GM19372 (cell line): ENCODE results near the gene RAP1A.
"Not testable (repeated sequence)": the region's sequence is repeated elsewhere in the genome, so short reads cannot be mapped to it uniquely, and the experiment has no call there.

Source experiments
- ATAC-seq: cut with Tn5 transposase; IDR thresholded peaks from one replicate; pipeline ENCODE4 v1.9.1; 2021; ENCODE audit warnings: mild to moderate bottlenecking, low read depth, moderate library complexity; ENCODE audit not compliant: unreplicated experiment

The RAP1A gene

DNA sequence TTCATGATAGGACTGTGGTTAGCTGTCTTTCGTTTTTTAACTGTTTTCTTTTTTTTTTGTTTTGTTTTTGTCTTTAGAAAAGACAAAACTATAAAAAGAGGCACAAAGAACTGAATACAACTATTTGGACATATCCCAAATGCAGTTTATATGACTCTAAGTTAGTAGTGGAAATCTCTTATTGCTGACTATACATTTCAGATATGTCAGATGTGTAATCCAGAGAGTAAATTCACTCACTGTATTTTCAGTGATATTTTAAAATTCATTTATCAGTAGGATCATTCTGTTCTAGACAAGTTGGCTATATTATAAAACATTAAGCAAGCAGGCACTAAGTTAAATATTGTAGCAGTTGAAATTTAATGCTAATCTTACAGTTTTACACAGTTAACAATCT is 5.7 kb downstream of the RAP1A start:
- ATAC-seq = no peak

DNA sequence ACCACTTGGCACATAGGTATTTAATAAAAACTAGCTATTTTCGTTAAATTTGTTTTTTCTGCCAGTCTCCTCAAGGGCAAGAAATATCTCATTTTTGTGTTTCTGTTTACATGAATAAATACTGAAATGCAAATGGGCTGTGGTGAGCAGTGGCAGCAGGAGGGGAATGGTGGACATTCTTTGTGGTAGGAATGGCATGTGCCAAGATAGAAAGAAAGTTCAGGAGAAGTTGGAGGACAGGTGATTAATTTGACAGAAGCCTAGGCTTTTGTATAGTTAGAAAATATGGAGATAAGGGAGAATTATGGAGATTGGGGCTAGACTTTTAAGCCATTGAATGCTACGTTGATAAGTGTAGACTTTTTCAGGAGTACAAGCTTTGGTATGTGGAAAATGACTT is 8.6 kb downstream of the RAP1A start:
- no peak for ATAC-seq

DNA sequence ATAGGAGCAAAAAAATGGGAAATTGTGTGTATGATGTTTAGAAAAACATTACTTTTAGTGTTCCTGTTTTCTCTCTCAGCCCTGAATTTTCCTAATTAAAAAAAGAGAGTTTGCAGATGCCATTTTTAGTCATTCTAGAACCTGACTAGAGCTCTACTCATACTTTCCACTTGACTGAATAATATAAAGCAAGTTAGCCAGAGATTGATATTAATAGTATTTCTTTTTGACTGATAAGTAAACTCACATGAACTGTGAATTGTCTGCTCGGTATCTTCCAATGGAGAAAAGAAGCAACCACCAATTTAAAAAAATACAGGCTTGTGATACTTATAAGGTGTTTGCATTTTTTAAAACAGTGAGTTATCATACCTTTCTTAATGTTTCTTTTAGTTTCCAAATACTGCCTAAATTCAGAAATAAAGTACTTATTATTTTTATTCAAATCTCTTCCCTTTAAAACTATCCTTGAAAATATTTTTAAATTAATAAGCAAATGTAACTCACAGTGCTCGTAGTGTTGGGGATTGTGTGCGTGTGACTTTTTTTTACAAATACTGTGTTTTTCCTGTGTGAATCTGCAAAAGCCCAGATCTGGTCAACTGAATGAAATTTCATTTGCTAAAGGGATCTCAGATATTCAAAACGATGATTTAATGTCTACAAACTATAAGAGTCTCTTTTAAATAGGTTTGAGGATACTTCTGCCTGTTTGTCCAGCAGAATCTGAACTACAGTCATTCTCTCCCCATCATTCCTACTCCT is 9.8 kb downstream of the RAP1A start:
- no peak for ATAC-seq

DNA sequence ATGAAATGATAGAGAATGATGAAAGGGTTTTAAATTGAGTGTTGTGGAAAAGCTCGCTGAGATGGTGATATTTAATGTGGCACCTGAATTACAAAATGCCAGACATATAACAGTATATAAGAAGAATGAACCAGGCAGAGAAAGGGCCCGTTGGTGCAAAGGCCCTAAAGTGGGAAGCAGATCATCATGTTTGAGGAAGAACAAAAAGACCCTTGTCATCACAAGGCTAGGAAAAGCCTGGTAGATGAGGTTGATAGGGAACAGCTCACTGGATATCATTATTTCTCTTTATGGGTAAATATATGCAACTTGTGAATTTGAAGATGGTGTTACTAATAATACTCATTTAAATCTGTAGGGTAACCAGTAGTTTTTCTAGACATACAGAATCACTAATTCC is 11.0 kb downstream of the RAP1A start:
- no peak for ATAC-seq

DNA sequence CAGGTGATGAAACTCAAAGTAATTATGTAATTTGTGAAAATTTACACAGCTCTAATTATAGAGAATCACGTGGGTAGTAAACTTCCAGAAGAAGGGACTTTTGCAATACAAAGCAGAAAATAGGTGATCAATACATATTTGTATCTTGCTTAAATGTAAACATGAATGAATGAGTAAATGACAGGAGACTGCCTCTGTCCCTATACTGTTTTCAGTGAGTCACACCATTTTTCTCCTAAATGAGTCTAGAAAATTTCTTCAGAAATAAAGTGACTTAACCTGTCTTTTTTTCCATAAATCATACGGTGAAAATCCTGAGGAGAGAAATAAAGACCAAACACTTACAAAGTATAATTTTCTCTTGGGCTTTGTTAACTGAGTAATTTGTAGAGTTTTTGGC is 11.9 kb downstream of the RAP1A start:
- no peak for ATAC-seq

DNA sequence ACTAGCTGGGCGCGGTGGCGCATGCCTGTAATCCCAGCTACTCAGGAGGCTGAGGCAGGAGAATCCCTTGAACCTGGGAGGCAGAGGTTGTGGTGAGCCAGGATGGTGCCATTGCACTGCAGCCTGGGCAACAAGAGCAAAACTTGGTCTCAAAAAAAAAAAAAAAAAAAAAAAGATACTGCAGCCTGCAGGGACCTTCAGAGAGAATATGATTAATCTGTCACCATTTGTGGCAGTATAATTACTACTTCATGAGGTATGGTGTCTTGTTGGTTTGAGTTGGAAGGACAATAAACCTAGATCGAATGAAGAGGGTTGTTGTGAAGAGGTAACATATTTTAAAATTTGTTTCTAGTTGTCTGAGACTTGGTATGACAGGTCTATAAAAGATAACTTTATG is 13.2 kb downstream of the RAP1A start:
- ATAC-seq = not testable (repeated sequence)

DNA sequence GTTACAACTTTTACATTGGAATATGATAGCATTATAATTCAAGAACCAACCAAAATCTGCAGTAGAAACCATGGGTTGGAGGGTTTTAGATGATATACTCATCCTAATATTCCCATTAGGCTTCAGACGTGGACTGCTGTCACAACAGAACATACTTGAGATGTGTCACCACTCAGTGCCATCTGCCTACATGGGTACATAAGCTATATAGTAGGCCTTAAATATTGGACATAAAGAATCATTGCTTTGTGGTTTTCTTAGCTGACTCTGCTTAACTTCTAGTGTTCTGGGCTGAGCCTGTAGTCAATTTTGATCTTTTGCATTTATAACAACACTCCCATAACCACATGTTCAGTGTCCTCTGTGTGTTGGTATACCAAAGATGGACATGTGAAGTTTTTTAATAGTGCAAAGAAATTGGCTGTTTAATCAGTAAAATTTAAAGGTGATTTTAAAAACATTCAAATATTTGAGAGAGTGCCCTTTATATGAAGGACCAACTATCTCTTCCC is 14.2 kb downstream of the RAP1A start:
- no peak for ATAC-seq

DNA sequence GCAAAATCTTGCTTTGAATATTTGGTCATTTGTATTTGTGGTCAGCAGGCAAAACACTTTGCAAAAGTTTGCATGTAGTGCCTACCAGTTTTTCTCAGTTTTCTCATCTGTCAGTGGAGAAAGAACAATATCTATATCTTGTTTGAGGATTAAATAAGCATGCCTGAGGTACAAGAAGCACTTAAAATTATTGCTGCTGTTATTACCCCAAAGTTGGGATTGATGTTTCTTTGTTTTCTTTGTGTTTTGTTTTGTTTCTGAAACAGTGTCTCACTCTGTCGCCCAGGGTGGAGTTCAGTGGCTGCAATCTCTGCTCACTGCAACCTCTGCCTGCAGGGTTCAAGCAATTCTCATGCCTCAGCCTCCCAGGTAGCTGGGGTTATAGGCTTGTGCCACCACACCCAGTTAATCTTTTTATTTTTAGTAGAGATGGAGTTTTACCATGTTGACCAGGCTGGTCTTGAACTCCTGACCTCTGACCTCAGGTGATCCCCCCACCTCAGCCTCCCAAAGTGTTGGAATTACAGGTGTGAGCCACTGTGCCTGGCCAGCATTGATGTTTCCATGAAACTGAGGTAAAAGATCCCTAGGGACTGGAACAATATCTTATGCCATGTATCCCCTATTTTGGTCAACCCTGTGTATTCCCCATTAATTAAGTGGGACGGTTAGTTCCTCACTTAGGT is 15.9 kb downstream of the RAP1A start:
- no peak for ATAC-seq

DNA sequence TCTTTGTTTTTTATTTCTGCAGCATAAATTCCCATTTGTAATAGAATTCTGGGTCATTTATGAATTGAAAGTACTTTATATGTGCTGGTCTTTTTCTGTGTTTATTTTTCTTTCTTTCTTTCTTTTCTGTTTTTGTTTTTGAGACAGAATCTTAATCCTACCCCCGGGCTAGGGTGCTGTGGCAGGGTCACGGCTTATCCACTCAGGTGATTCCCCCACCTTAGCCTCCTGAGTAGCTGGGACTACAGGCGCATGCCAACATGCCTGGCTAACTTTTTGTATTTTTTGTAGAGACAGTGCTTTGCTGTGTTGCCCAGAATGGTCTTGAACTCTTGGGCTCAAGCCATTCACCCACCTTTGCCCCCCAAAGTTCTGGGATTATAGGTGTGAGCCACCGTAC is 18.7 kb downstream of the RAP1A start:
- no peak for ATAC-seq

DNA sequence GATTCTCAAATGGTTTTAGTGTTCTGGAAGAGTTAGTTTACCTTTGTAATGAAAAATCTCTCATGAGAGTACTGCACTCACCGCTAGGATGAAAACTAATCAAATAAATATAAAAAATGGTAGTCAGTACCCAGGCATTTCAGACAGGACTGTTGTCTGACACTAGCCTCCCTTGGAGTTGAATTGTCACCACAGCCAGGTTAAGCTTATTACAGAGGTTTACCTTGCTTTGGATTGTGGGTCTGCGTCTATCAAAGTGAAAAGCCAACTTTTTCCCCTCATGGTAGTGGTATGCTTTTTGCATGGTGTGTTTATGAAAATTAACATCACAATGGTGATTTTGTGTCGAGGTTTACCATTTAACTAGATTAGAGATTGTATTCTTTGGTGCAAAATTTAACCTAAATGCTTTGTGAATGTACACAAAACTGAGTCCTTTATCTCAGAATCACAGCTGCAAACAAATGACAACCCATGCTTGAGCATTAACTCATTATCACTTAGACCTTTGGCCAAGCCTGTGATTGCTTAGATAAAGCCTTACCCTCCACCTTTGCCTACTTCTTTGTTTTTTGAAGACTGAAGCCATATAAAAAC is 20.1 kb downstream of the RAP1A start:
- ATAC-seq = no peak

DNA sequence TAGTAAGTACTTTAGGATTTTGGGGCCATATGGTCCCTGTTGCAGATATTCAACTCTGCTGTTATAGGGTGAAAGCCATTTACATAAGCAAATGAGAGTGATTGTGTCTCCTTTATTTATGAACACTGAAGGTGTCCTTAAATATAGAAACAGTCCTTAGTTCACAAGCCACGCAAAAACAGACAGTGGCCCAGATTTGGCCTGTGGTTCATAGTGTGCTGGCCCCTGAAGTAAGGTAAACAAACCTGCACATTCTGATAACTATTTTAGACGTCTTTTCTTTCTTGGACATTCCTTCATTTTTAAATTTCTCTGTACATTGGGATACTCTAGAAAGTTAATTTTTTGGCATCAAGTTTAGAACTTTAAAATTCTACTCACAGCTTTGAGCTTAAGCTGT is 23.5 kb downstream of the RAP1A start:
- no peak for ATAC-seq

DNA sequence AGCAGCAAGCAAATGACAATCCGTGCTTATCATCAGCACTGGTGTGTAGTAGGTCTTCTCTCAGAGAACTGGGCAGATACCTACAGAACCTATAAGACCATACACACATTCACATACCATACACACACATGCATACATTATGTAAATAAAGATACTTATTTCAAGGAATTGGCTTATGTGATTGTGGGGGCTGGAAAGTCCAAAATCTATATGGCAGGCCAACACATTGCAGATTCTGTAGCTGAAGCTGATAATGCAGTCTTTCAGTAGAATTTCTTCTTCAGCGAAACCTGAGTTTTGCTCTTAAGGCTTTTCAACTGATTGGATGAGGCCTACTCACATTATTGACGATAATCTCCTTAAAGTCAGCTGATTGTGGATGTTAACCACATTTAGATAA is 24.1 kb downstream of the RAP1A start:
- ATAC-seq = no peak

DNA sequence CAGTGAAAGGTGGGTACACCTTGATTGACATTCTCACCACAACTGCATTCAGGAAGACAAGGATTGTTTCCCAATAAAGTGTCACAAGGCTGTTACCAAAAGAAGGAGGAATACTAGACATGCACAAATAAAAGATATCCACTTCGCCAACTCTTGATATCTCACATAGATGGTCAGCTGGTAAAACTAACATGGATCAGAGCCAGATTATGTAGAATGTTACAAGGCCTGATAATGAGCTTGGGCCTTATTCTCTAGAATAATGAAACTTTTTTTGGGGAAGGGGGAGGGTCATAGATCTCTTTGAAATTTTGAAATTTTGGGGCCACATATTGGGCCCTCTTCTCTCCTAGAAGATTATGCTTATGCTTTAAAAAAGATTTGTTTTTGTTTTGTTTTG is 24.9 kb downstream of the RAP1A start:
- no peak for ATAC-seq

DNA sequence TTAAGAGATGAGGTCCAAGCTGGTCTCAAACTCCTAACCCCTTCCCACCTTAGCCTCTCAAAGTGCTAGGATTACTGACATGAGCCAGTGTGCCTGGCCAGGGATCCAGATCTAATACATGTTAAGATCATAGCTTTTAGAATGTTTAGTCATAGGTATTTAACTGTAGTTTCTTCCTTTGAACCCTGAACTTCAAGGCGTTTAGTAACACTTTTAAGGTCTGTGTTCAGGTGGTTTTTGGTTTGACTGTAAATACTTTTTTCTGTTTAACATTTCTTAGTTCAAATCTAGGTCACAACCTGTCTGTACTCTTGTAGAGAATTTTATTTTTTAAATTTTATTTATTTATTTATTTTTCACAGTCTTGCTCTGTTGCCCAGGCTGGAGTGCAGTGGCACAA is 28.1 kb downstream of the RAP1A start:
- no peak for ATAC-seq

DNA sequence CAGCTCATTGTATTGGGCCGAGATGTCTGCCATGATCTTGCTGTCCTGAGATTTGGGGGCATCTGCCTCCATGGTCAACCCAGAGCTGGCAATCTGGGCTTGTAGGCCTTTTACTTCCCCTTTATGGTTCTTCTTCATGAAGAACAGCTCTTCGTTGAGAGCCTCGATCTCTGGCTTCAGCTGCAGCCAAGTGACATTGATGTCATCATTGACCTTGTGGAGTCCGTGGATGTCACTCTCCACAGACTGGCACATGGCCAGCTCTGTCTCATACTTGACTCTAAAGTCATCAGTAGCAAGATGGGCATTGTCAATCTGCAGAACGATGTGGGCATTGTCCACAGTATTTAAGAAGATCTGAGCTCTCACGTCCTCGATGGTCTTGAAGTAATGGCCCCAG is 29.2 kb downstream of the RAP1A start:
- ATAC-seq = no peak

DNA sequence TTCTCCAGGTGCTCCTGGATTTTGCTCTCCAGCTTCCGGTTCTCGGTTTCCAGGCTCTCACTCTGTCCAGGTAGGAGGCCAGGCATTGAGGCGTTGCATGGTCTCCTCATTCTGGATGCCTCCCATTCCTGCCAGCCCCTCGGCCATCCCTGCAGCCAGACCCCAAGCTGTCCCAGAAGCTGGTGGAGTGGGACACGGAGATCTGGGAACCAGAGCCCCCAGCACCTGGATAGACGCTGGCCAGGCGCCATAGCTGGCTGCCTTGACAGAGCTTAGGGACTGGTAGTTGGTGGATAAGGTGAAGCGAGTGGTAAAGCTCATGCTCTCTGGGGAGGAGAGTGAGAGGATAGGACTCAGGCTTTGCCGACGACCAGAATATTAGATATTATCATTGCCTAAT is 29.6 kb downstream of the RAP1A start:
- ATAC-seq = no peak

DNA sequence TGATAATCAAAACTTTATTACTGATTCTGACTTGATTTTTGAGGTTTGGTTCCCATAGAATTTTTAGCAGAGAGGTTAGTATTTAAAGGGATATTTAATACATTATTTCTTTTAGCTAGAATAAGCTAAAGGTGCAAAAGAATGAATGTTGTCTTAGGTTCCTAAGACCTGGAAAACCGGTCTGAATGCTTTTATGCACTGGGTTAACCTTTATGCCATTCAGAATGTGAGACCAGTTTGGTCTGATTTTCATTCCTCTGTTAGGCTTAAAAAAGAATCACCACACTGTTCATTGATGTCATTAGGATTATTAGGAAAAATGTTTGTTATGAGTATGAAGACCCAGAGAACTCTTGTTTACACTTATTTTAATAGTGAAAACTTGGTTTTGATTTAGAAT is 30.1 kb downstream of the RAP1A start:
- ATAC-seq = no peak

DNA sequence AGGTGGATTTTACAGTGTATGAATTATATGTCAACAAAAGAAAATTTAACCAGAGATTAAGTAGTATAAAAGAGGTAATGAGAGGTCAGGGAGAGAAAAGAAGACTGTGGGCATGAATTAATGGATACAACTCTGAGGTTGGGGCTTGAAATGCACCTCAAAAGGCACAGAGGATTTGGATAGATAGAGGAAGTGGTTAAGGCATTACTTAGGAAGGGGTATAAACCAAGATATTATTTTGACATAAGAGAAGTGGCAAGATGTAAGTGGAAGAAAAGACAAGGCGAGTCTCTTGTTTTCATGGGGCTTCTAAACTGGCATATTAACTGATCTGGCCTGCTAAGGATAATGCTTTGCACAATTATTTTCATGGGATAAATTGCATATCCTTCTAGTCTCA is 34.1 kb downstream of the RAP1A start:
- no peak for ATAC-seq

DNA sequence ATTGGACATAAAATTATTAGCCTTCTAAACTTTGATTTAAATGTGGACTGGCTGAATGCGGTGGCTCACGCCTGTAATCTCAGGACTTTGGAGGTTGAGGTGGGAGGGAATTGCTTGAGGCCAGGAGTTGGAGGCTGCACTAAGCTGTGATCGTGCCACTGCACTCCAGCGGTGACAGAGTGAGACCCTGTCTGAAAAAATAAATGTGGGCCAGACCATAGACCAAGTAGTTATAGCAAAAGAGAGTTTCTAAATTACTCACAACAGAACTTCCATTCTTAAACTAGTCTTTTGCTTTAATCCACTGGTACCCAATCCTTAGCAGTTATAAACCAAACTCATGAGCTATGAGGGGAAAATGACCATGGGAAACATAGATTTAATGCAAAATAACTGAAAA is 35.2 kb downstream of the RAP1A start:
- no peak for ATAC-seq

DNA sequence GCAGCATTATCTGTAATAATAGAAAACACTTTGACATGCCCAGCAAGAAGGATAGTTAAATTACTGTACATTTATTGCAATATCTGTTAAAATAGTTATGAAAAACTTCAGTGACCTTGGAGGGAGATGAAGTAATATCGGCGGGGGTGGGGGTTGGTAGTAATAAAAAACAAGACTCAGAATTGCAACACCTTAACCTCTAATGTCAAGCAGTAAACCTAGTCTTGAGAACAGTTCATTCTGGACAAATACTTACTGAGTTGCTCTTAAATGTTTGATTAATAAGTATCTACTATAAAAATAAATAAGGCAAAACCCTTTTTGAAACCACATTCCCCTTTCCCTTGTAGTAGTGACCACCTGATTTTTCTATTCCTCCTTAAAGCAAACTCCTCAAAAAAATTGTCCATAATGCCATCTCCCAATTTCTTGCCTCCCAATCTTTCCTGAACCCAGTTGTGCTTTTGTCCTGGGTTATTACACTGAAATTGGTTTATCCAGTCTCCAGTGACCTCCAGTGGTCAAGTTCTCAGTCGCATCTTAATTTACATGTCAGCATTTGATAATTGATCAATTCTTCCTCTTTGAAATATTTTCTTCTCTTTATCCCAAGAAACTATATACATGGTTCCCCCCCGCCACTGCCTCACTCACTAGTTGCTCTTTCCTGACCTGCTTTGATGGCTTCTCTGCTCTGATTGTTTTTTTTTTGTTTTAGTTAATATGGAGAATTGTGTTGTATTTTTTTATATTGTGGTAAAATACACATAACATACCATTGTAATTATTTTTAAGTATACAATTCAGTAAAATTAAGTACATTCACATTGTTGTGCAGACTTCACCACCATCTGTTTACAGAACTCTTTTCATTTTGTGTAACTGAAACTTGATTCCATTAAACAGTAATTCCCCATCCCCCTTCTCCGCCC is 36.8 kb downstream of the RAP1A start:
- ATAC-seq = no peak

DNA sequence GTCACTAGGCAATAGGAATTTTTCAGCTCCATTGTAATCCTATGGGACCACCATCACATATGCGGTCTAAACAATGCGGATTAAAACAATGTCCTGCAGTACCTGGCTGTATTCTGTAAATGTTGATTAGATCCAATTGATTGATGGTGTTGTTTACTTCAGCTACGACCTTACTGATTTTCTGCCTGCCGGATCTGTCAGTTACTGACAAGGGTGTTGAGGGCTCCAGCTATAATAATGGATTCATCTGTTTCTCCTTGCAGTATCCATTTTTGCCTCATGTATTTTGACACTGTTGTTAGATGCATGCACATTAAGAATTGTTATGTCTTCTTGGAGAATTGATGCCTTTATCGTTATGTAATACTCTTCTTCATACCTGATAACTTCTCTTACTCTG is 39.0 kb downstream of the RAP1A start:
- ATAC-seq = no peak
